HEK293T (cell line): ENCODE results near the gene SH3GL2.
"Not testable (repeated sequence)": the region's sequence is repeated elsewhere in the genome, so short reads cannot be mapped to it uniquely, and the experiment has no call there.

Experiments used
- CTCF ChIA-PET: fragments of 350-600 bp; formaldehyde crosslinking; extraction: SDS; loops from one replicate; lab custom pipeline; 2021; ENCODE audit warnings: antibody characterized with exemption, inconsistent platforms; lab: Yijun Ruan, JAX
- POLR2A ChIA-PET: fragments of 350-600 bp; formaldehyde crosslinking; extraction: SDS; loops from one replicate; lab custom pipeline; 2020; ENCODE audit warnings: antibody characterized with exemption, inconsistent platforms; lab: Yijun Ruan, JAX
- DNase-seq: peaks from one replicate; pipeline ENCODE4 v3.0.0; 2012; ENCODE audit warnings: mixed read lengths; ENCODE audit errors: extremely low spot score
- ARNT ChIP-seq: fragments of 450-650 bp; IDR thresholded peaks from 2 replicates; pipeline ENCODE4 v1.6.1; 2017; ENCODE audit warnings: mild to moderate bottlenecking
- BHLHE40 ChIP-seq: fragments of 450-650 bp; IDR thresholded peaks from 2 replicates; pipeline ENCODE4 v1.6.1; 2016; ENCODE audit warnings: mild to moderate bottlenecking, moderate library complexity, borderline replicate concordance
- CTBP1 ChIP-seq: fragments of 450-650 bp; IDR thresholded peaks from 2 replicates; pipeline ENCODE4 v1.6.1; 2016; ENCODE audit warnings: borderline replicate concordance
- ELF4 ChIP-seq: fragments of 450-650 bp; IDR thresholded peaks from 2 replicates; pipeline ENCODE4 v1.6.1; 2017; ENCODE audit warnings: antibody characterized with exemption
- FOXA1 ChIP-seq: fragments of 450-650 bp; IDR thresholded peaks from 2 replicates; pipeline ENCODE4 v1.6.1; 2016; ENCODE audit warnings: mild to moderate bottlenecking
- FOXK2 ChIP-seq: fragments of 450-650 bp; IDR thresholded peaks from 2 replicates; pipeline ENCODE4 v1.6.1; 2016; ENCODE audit warnings: mild to moderate bottlenecking
- FOXM1 ChIP-seq: fragments of 450-650 bp; IDR thresholded peaks from 2 replicates; pipeline ENCODE4 v1.6.1; 2017; ENCODE audit warnings: mild to moderate bottlenecking, borderline replicate concordance
- HDGF ChIP-seq: fragments of 450-650 bp; IDR thresholded peaks from 2 replicates; pipeline ENCODE4 v1.6.1; 2017; ENCODE audit warnings: antibody characterized with exemption, borderline replicate concordance
- L3MBTL2 ChIP-seq: fragments of 450-650 bp; conservative IDR thresholded peaks from 2 replicates; pipeline ENCODE4 v1.6.1; 2016; ENCODE audit warnings: mild to moderate bottlenecking
- LEF1 ChIP-seq: fragments of 450-650 bp; IDR thresholded peaks from 2 replicates; pipeline ENCODE4 v1.6.1; 2017; ENCODE audit warnings: mild to moderate bottlenecking, borderline replicate concordance
- NFRKB ChIP-seq: fragments of 450-650 bp; IDR thresholded peaks from 2 replicates; pipeline ENCODE4 v1.6.1; 2016; ENCODE audit warnings: mild to moderate bottlenecking, moderate library complexity
- SP1 ChIP-seq: fragments of 450-650 bp; IDR thresholded peaks from 2 replicates; pipeline ENCODE4 v1.6.1; 2017
- SUZ12 ChIP-seq: fragments of 450-650 bp; IDR thresholded peaks from 2 replicates; pipeline ENCODE4 v1.6.1; 2016; ENCODE audit warnings: mild to moderate bottlenecking
- TARDBP ChIP-seq: fragments of 450-650 bp; IDR thresholded peaks from 2 replicates; pipeline ENCODE4 v1.6.1; 2016
- ZNF384 ChIP-seq: fragments of 450-650 bp; IDR thresholded peaks from 2 replicates; pipeline ENCODE4 v1.6.1; 2016
- TF ChIP-seq, protein P1 (sequence below): fragments of 450-650 bp; IDR thresholded peaks from 2 replicates; pipeline ENCODE4 v1.6.1; 2016

The SH3GL2 gene

GRCh38 chr9:17760250-17760649 is 181.4 kb downstream of the SH3GL2 start:
- ChIA-PET POLR2A (no interaction called here), CTCF (no interaction called here)
- TF ChIP-seq FOXM1 (no peak), SP1 (no peak), LEF1 (no peak), CTBP1 (no peak), L3MBTL2 (no peak), BHLHE40 (no peak), ELF4 (no peak), ZNF384 (no peak), FOXK2 (no peak), ARNT (no peak), SUZ12 (no peak), FOXA1 (no peak), NFRKB (no peak), HDGF (no peak), TARDBP (no peak)
- TF ChIP-seq, protein P1, sequence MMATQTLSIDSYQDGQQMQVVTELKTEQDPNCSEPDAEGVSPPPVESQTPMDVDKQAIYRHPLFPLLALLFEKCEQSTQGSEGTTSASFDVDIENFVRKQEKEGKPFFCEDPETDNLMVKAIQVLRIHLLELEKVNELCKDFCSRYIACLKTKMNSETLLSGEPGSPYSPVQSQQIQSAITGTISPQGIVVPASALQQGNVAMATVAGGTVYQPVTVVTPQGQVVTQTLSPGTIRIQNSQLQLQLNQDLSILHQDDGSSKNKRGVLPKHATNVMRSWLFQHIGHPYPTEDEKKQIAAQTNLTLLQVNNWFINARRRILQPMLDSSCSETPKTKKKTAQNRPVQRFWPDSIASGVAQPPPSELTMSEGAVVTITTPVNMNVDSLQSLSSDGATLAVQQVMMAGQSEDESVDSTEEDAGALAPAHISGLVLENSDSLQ, result no peak
- DNase-seq, result no peak

- no peak for TF ChIP-seq SP1
- TF ChIP-seq ELF4, result no peak
- no peak for TF ChIP-seq FOXM1
- no peak for TF ChIP-seq BHLHE40
- TF ChIP-seq SUZ12, result no peak
- TF ChIP-seq FOXK2, result no peak
- TF ChIP-seq, protein P1, result no peak
- TF ChIP-seq NFRKB, result no peak
- no peak for TF ChIP-seq L3MBTL2
- TF ChIP-seq CTBP1, result no peak
- no peak for TF ChIP-seq ARNT
- no peak for TF ChIP-seq ZNF384
- no peak for TF ChIP-seq TARDBP
- DNase-seq, result no peak
- ChIA-PET CTCF (no interaction called here), POLR2A (no interaction called here)
These were observed 183.3 kb downstream of the SH3GL2 start for GRCh38 chr9:17761984-17762676.

GRCh38 chr9:17764306-17764705 is 185.4 kb downstream of the SH3GL2 start:
- ChIA-PET CTCF (no interaction called here), POLR2A (no interaction called here)
- no peak for DNase-seq
- TF ChIP-seq, protein P1, result no peak
- no peak for TF ChIP-seq HDGF
- no peak for TF ChIP-seq TARDBP
- TF ChIP-seq L3MBTL2, result no peak
- no peak for TF ChIP-seq FOXM1
- TF ChIP-seq BHLHE40, result no peak
- no peak for TF ChIP-seq FOXK2
- no peak for TF ChIP-seq SP1
- no peak for TF ChIP-seq LEF1
- TF ChIP-seq ARNT, result no peak
- TF ChIP-seq CTBP1, result no peak
- no peak for TF ChIP-seq ELF4
- no peak for TF ChIP-seq FOXA1

DNA sequence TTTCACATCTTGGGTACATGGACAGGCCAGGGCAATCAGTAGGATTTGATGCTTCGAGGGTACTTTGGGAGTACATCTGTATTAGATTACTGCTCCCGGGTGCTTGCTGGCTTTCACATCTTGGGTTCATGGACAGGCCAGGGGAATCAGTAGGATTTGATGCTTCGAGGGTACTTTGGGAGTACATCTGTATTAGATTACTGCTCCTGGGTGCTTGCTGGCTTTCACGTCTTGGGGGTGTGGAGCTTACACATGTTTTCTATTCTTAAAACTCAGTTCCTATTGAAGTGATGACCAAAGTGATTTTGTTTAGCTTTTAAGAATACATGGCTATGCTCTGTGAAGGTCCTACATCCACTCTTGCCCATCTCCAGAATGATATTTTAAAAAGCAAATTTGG is 186.3 kb downstream of the SH3GL2 start:
- POLR2A ChIA-PET, DNase-seq, CTCF ChIA-PET: not testable (repeated sequence)

DNA sequence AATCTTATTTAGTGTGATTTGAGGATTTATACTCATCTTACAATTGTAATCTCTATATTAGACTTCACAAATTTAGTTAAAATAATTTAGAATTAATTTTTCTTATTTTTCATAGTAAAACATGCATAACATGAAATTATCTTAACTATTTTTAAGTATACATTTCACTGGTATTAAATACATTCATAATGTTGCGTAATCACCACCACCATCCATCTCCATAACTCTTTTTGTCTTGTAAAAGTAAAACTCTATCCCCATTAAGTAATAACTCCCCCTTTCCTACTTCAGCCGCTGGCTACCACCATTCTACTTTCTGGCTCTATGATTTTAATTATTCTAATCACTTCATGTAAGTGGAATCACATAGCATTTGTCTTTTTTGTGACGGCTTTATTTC is 193.4 kb downstream of the SH3GL2 start:
- TF ChIP-seq ARNT (no peak), L3MBTL2 (no peak), ZNF384 (no peak), BHLHE40 (no peak), TARDBP (no peak), FOXM1 (no peak), HDGF (no peak), ELF4 (no peak), NFRKB (no peak), FOXK2 (no peak), LEF1 (no peak), FOXA1 (no peak), SP1 (no peak), SUZ12 (no peak), CTBP1 (no peak)
- TF ChIP-seq, protein P1, result no peak
- POLR2A ChIA-PET, result no interaction called here
- CTCF ChIA-PET, result no interaction called here
- DNase-seq, result no peak

DNA sequence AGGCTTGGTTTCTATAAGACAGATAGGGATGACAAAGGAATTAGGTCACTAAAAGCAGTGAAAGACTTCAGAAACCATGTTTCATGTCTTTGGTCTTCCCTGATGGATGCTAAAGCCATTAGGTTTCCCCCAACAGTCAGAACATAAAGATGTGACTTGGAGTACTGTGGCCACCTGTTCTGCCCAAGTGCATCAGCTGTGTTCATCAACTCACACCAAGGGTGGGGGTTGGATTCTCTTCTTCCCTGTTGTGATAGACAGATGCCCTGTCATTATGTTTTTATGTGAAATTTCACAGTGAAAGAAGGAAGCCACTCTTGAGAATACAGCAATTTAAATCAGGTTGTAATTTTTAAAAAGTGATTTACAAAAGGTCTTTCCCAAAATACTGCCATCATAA is 196.8 kb downstream of the SH3GL2 start:
- ChIA-PET POLR2A (no interaction called here), CTCF (no interaction called here)
- TF ChIP-seq SP1 (no peak), ARNT (no peak), SUZ12 (no peak), FOXA1 (no peak), NFRKB (no peak), HDGF (no peak), FOXK2 (no peak), TARDBP (no peak)
- DNase-seq, result no peak
